Hepatocyte (in vitro differentiated cells): ENCODE measurements around the gene TAF11L5.
"Not testable (repeated sequence)": the region's sequence is repeated elsewhere in the genome, so short reads cannot be mapped to it uniquely, and the experiment has no call there.

ENCODE experiments used
- CTCF ChIP-seq: fragments of 200-600 bp; sonication (generic); IDR thresholded peaks from 2 replicates; pipeline ENCODE4 v1.5.1; 2016; ENCODE audit warnings: antibody characterized with exemption, mild to moderate bottlenecking; ENCODE audit not compliant: poor library complexity
- EZH2 ChIP-seq: fragments of 200-600 bp; sonication (generic); IDR thresholded peaks from 2 replicates; pipeline ENCODE4 v1.6.1; 2016; ENCODE audit warnings: antibody characterized with exemption, mild to moderate bottlenecking, borderline replicate concordance

GRCh38 chr5:17521501-17521900 is 3.5 kb upstream of the TAF11L5 start, which contains the start of gene TAF11L4:
- TF ChIP-seq CTCF, EZH2: not testable (repeated sequence)
